ENCODE measurements around the gene THBS2.

DNA sequence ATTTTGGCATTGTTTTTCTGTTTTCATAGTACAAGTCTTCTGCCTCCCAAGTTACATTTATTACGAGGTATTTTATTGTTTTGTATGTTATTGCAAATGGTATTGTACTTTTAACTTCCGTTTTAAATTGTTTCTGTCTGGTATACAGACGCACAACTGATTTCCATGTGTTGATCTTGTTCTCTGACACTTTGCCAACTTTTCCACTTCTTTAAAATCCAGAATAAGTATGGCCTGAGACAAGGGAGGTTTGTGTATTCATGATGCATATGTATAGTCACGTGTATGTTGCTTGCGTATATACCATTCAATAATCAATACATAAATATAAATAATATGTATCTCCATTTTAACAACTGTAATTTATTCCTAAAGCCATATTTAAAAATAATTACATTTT, 41.2 kb downstream of the THBS2 start:
- TF ChIP-seq POLR2AphosphoS5 (IDR thresholded peaks at IDR 0.05; ENCODE audit: low read depth, low read length) = no peak
- no peak for TF ChIP-seq TAF1 (IDR thresholded peaks at IDR 0.05; ENCODE audit: low read depth, low read length)
- no peak for TF ChIP-seq POLR2A (IDR thresholded peaks at IDR 0.05; ENCODE audit: low read depth, low read length)
- no peak for TF ChIP-seq SPI1 (IDR thresholded peaks at IDR 0.05; ENCODE audit: low read depth, low read length)
